NOMO-1 (cell line): ENCODE data around the gene RMC1.
"Not testable (repeated sequence)": the region's sequence is repeated elsewhere in the genome, so short reads cannot be mapped to it uniquely, and the experiment has no call there.

Experiments
- DNase-seq, 2 experiments: peaks; one replicate each; lab custom pipeline; 2025; ENCODE audit not compliant: unreplicated experiment in 2 of 2; lab: John Stamatoyannopoulos, UW

The RMC1 gene

GRCh38 chr18:23495723-23496440 lies 7.4 kb upstream of the RMC1 start:
- DNase-seq: no peak

DNA sequence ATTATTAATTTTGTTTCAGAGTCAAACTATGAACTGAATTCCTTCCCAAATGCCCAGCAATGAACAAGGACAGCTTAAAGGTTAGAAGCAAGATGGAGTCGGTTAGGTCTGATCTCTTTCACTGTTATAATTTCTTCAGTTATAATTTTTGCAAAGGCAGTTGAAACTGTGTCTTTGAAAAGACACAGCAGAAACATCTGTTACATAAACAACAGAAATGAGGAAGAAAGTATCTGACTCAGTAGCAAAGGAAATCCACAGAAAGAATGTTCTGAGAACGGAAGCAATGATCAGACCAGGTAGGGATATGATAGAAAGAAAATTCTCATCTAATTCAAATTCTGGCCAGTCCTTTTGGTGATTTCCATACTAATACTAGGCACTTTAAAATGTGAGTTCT lies 5.2 kb upstream of the RMC1 start:
- peak in 1 of 2 experiments; percentile 65 for DNase-seq

DNA sequence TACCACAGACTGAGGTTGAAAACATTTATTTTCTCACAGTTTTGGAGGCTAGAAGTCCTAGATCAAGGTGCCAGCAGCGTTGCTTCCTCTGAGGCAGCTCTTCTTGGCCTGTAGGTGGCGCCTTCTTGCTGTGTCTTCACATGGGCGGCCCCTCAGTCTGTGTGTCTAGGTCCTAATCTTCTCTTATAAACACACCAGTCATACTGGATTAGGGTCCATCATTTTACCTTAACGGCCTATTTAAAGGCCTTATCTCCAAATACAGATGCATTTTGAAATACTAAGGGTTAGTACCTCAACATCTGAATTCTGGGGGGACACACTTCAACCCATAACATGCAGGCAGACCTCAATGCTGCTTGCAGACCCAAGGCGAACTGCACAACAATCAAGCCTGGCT lies 4.4 kb upstream of the RMC1 start:
- DNase-seq: peak; percentile 59 to 83

- peak in 1 of 2 experiments; percentile 29 for DNase-seq
Measured at GRCh38 chr18:23499291-23499781, 4.0 kb upstream of the RMC1 start.

- DNase-seq: no peak
Measured at GRCh38 chr18:23501626-23502025, 1.7 kb upstream of the RMC1 start.

GRCh38 chr18:23502516-23503037 lies 734 bp upstream of the RMC1 start:
- peak in 1 of 2 experiments; percentile 59 for DNase-seq

GRCh38 chr18:23503963-23504344 lies 643 bp downstream of the RMC1 start:
- peak in 1 of 2 experiments; percentile 24 for DNase-seq

DNA sequence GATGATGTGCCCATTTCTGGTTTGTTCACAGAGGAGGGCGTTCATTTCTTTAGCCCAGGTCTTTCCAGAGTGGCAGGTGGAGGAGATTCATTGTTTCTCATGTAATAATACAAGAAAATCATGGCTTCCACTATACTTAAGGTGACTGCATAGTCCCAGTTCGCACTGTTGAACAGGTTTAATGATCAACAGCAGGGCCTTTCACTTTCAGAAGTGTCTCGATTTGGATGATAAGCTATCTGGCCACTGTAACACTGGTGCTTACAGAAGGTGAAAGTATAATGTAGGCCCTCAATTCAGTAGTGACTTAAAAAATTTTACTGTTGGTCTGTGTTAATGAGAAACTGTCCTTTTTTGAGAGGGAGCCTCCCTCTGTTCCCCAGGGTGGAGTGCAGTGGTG lies 1.4 kb downstream of the RMC1 start:
- DNase-seq: no peak

- DNase-seq: no peak
Measured at GRCh38 chr18:23506393-23506792, 3.1 kb downstream of the RMC1 start.

- not testable (repeated sequence) for DNase-seq
Measured at GRCh38 chr18:23510923-23511322, 7.6 kb downstream of the RMC1 start.

DNA sequence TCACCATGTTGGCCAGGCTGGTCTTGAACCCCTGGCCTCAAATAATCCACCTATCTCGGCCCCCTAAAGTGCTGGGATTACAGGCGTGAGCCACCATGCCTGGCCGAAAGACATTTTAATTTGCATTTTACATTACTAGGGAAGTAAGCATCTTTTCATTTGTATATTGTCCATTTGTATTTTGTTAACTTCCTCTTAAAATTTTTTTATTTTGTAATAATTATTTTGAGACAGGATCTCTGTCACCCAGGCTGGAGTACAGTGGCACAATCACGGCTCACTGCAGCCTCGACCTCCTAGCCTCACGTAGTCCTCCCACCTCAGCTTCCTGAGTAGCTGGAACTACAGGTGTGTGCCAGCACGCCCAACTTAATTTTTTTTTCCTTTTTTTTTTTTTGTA lies 8.9 kb downstream of the RMC1 start:
- DNase-seq: not testable (repeated sequence)

DNA sequence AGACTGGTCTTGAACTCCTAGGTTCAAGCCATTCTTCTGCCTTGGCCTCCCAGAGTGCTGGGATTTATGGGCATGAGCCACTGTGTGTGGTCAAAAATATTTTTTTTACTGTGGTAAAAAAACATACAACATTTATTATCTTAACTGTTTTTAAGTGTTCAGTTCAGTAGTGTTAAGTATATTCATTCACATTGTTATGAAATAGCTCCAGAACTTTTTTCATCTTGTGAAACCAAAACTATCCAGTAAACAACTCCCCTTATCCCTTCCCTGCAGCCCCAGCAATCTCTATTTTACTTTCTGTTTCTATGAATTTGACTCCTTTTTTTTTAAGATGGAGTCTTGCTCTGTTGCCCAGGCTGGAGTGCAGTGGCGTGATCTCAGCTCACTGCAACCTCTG lies 9.3 kb downstream of the RMC1 start:
- no peak for DNase-seq

DNA sequence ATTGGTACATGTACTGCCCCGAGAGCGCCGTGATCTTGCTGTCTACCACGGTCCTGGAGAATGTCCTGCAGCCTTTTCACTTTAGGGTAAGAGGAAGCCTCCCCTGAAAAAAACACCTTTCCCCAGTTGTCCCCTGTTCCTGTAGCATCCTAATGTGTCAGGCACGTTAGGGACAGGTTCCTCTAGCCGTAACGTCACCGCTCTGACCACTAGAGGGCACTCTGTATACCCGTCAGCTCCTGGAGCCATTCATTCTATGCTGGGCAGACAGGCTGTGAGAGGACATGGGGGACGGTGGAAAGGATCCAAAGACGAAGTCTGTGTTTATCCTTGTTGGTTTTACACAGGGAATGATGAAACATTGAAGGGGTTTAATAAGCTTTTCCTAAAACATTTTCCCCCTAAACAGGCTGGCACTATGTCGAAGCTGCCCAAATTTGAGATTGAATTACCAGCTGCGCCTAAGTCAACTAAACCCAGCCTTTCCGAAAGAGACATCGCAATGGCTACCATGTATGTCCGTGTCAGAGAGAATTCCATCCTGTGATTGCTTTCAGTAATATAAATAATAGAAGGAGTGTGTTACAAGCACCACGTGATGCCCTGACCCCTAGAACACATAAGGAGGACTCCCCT lies 12.7 kb downstream of the RMC1 start:
- DNase-seq: peak; percentile 52 to 71

GRCh38 chr18:23519734-23520133 lies 16.4 kb downstream of the RMC1 start:
- DNase-seq: no peak

DNA sequence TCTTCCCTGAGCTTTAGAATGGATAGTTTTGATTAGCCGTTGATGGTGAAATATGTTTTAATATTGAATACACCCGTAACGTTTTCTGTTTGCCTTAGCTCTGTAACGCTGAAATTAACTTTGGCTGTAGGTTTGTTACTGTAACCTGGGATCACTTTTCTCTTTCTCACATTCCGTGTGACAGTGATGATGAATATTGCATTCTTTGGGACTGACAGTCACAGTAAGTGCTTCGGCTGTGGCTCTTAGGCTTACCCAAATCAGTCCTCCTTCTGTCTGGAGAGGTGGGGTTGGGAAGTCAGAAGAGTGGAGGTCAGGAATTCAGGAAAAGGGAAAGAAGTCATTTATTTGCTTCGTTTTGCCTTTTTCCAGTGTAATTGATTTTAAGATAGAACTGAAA lies 18.0 kb downstream of the RMC1 start:
- DNase-seq: no peak

GRCh38 chr18:23521907-23522306 lies 18.6 kb downstream of the RMC1 start:
- DNase-seq: no peak

- DNase-seq: peak in 1 of 2 experiments; percentile 81
Measured at GRCh38 chr18:23523429-23524212, 20.3 kb downstream of the RMC1 start.

- no peak for DNase-seq
Measured at GRCh38 chr18:23524213-23524707, 20.9 kb downstream of the RMC1 start.

- no peak for DNase-seq
Measured at GRCh38 chr18:23526501-23527063, 23.3 kb downstream of the RMC1 start.

DNA sequence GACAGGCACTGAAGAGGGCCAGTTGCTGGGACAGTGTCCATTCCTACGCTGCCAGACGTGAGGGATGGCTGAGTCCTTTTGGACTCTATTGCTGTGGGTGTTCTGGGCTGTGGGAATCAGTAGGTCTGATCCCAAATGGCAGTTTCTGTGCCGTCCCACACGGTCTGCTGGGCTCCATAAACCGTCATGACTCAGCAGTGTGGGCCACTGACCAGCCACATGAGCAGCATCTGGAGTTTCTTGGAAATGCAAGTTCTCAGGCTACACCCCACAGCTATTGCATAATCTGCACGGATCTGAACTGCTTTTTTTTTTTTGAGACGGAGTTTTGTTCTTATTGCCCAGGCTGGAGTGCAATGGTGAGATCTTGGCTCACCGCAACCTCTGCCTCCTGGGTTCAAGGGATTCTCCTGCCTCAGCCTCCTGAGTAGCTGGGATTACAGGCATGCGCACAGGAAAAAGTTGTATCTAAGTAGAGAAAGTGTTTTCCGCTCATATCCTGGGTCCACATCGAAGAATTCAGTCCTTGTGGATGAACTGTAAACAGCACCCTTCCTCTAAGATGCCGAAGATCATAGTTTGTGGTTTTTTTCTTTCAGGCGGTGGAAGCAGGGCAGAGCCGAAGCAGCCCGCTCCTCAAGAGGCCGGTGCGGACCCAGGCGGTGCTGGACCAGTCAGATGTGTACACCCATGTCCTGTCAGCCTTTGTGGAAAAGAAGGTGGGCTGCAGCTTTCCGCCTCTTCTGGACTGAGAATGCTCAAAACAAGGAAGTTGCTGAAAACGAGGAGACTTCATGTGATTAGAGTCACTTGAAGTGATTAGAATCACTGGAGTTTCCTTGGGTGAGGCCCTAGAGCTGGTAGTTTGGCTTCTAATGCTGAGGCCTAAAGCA lies 25.5 kb downstream of the RMC1 start:
- no peak for DNase-seq
